RWPE2 (cell line): ENCODE data around the gene CRADD.

Experiments used
- ATAC-seq: fragments of 200-7000 bp; cut with Tn5 transposase; 3 replicates; pipeline ENCODE4 v1.9.1; 2021; ENCODE audit warnings: low read depth
- DNase-seq: peaks from one replicate; pipeline ENCODE4 v3.0.0-alpha.2; 2020; ENCODE audit warnings: low spot score
- H3K27ac ChIP-seq: fragments of 450-650 bp; 2 replicates; pipeline ENCODE4 v1.5.1; 2017; ENCODE audit warnings: mild to moderate bottlenecking; ENCODE audit not compliant: poor library complexity, severe bottlenecking
- H3K27me3 ChIP-seq: fragments of 250-450 bp; sonication (Bioruptor Pico); 2 replicates; pipeline ENCODE4 v1.5.1; 2021; ENCODE audit warnings: mild to moderate bottlenecking, moderate library complexity; ENCODE audit not compliant: insufficient read depth, poor library complexity, severe bottlenecking
- H3K36me3 ChIP-seq: fragments of 250-450 bp; sonication (Bioruptor Pico); 2 replicates; pipeline ENCODE4 v1.5.1; 2020; ENCODE audit warnings: low read depth, mild to moderate bottlenecking, moderate library complexity
- H3K4me1 ChIP-seq: fragments of 250-450 bp; sonication (Bioruptor Pico); 2 replicates; pipeline ENCODE4 v1.5.1; 2021; ENCODE audit warnings: mild to moderate bottlenecking, moderate library complexity; ENCODE audit not compliant: insufficient read depth, poor library complexity, severe bottlenecking
- H3K4me3 ChIP-seq: fragments of 250-450 bp; sonication (Bioruptor Pico); 2 replicates; pipeline ENCODE4 v1.5.1; 2021; ENCODE audit warnings: mild to moderate bottlenecking, moderate library complexity; ENCODE audit not compliant: severe bottlenecking
- H3K9me3 ChIP-seq: fragments of 250-450 bp; sonication (Bioruptor Pico); 2 replicates; pipeline ENCODE4 v1.5.1; 2021; ENCODE audit warnings: mild to moderate bottlenecking, moderate library complexity; ENCODE audit not compliant: severe bottlenecking
- TF ChIP-seq, protein P1 (sequence below): fragments of 450-650 bp; IDR thresholded peaks from one replicate; pipeline ENCODE4 v1.5.1; 2017; ENCODE audit warnings: mild to moderate bottlenecking, moderate library complexity; ENCODE audit not compliant: poor library complexity, severe bottlenecking

Gene CRADD

DNA sequence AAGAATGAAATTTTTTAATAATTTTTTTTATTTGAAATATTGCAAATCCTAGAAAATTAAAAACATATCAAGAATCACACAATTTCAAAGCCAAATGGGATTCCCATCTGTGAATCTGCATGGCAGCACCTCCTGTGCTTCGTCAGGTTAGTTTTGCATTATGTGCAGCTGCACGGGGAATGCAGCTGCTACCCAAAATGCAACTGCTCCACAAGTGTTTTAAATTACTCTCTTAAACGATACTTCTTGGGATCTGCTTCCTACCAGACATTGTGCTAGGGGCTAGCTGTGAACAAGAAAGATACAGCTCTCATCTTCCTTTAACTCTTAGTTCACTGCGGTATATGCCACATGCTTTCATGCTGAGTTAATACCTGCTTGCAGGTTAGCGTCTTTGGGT is 154.2 kb downstream of the CRADD start:
- H3K4me3 ChIP-seq, result no peak overlapping the region
- no peaks in the 10 kb centered on the region for H3K36me3 ChIP-seq
- H3K4me1 ChIP-seq, result no peaks in the 10 kb centered on the region
- H3K27ac ChIP-seq, result no peak overlapping the region
- no peaks in the 10 kb centered on the region for H3K27me3 ChIP-seq
- DNase-seq (no peak), ATAC-seq (no peak)
- no peaks in the 10 kb centered on the region for H3K9me3 ChIP-seq
- TF ChIP-seq, protein P1, sequence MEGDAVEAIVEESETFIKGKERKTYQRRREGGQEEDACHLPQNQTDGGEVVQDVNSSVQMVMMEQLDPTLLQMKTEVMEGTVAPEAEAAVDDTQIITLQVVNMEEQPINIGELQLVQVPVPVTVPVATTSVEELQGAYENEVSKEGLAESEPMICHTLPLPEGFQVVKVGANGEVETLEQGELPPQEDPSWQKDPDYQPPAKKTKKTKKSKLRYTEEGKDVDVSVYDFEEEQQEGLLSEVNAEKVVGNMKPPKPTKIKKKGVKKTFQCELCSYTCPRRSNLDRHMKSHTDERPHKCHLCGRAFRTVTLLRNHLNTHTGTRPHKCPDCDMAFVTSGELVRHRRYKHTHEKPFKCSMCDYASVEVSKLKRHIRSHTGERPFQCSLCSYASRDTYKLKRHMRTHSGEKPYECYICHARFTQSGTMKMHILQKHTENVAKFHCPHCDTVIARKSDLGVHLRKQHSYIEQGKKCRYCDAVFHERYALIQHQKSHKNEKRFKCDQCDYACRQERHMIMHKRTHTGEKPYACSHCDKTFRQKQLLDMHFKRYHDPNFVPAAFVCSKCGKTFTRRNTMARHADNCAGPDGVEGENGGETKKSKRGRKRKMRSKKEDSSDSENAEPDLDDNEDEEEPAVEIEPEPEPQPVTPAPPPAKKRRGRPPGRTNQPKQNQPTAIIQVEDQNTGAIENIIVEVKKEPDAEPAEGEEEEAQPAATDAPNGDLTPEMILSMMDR, result no peak

DNA sequence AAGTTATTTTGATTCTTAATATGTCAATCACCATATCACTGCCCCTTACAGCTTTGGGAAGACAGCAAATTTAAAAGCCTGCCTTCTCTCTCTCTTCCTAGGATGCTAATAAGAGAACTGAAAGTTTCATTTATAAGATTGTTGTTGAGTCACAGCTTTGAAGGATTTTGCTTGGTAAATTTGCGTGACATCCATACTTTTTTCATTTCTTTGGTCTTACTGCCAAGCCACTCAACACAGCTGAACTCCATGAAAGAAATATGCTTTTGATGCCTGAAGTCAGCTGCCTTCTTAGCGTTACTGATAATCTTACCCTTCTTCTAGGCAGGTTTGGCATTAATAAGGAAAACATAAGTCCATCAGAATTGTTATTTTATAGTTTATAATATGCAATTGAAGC is 155.0 kb downstream of the CRADD start:
- no peaks in the 10 kb centered on the region for H3K36me3 ChIP-seq
- no peak overlapping the region for H3K4me3 ChIP-seq
- no peak overlapping the region for H3K27ac ChIP-seq
- no peaks in the 10 kb centered on the region for H3K27me3 ChIP-seq
- DNase-seq, result no peak
- ATAC-seq, result no peak
- no peaks in the 10 kb centered on the region for H3K4me1 ChIP-seq
- H3K9me3 ChIP-seq, result no peaks in the 10 kb centered on the region
- TF ChIP-seq, protein P1, result no peak

- no peaks in the 10 kb centered on the region for H3K4me1 ChIP-seq
- H3K36me3 ChIP-seq, result no peaks in the 10 kb centered on the region
- no peak overlapping the region for H3K27ac ChIP-seq
- no peak for ATAC-seq
- no peak overlapping the region for H3K4me3 ChIP-seq
- no peaks in the 10 kb centered on the region for H3K27me3 ChIP-seq
- DNase-seq, result no peak
- no peaks in the 10 kb centered on the region for H3K9me3 ChIP-seq
- TF ChIP-seq, protein P1, result no peak
These were observed 156.8 kb downstream of the CRADD start for GRCh38 chr12:93833946-93834345.

GRCh38 chr12:93836620-93837260 is 159.6 kb downstream of the CRADD start:
- ATAC-seq (no peak), DNase-seq (no peak)
- H3K27ac ChIP-seq, result no peak overlapping the region
- H3K9me3 ChIP-seq, result no peaks in the 10 kb centered on the region
- TF ChIP-seq, protein P1, result no peak
- H3K4me3 ChIP-seq, result no peak overlapping the region
- H3K36me3 ChIP-seq, result no peaks in the 10 kb centered on the region
- H3K27me3 ChIP-seq, result no peaks in the 10 kb centered on the region
- no peaks in the 10 kb centered on the region for H3K4me1 ChIP-seq

DNA sequence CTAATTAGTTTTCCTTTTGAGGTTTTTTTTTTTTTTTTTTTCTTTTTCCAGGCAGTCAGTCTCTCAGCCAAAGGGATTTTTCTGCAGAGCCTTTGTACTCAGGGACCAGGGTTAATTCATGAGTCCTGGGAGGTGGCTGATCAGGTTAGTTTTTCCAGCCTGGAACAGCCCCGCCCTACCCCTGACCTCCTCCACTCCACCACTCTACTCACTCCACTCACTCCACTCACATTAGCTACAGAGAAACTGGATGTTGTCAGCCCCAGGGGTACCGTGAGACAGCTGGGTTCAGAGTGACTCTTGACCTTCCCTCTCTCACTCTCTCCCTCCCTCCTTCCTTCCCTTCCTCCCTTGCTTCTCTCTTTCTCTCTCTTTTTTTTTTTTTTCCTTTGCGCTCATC is 161.0 kb downstream of the CRADD start:
- DNase-seq (no peak), ATAC-seq (no peak)
- Histone ChIP-seq H3K27ac (no peak overlapping the region), H3K36me3 (no peaks in the 10 kb centered on the region), H3K27me3 (no peaks in the 10 kb centered on the region), H3K4me1 (no peaks in the 10 kb centered on the region), H3K4me3 (no peak overlapping the region), H3K9me3 (no peaks in the 10 kb centered on the region)
- TF ChIP-seq, protein P1, result no peak
